IPS-20b (cell line): ENCODE results near the gene NOS2.

Source experiments
- H3K27ac ChIP-seq: one replicate; pipeline ENCODE4 v1.5.1; 2013; ENCODE audit warnings: low read length
- H3K27me3 ChIP-seq: 2 replicates; pipeline ENCODE4 v1.6.1; 2013; ENCODE audit warnings: mild to moderate bottlenecking, low read length, inconsistent platforms; ENCODE audit not compliant: insufficient read depth
- H3K36me3 ChIP-seq: 2 replicates; pipeline ENCODE4 v1.6.1; 2013; ENCODE audit warnings: low read depth, mild to moderate bottlenecking, inconsistent platforms, low read length, moderate library complexity; ENCODE audit not compliant: insufficient read depth
- H3K4me1 ChIP-seq: 2 replicates; pipeline ENCODE4 v1.6.1; 2013; ENCODE audit warnings: mild to moderate bottlenecking, control low read depth, inconsistent platforms, low read length, moderate library complexity; ENCODE audit not compliant: insufficient read depth
- H3K4me3 ChIP-seq: 2 replicates; pipeline ENCODE4 v1.5.1; 2013; ENCODE audit warnings: mild to moderate bottlenecking, low read length, inconsistent platforms
- H3K9ac ChIP-seq: 2 replicates; pipeline ENCODE4 v1.6.1; 2013; ENCODE audit warnings: low read depth, mild to moderate bottlenecking, inconsistent platforms, low read length, moderate library complexity
- H3K9me3 ChIP-seq: 2 replicates; pipeline ENCODE4 v1.6.1; 2013; ENCODE audit warnings: mild to moderate bottlenecking, low read depth, low read length, inconsistent platforms; ENCODE audit not compliant: insufficient read depth

The NOS2 gene

DNA sequence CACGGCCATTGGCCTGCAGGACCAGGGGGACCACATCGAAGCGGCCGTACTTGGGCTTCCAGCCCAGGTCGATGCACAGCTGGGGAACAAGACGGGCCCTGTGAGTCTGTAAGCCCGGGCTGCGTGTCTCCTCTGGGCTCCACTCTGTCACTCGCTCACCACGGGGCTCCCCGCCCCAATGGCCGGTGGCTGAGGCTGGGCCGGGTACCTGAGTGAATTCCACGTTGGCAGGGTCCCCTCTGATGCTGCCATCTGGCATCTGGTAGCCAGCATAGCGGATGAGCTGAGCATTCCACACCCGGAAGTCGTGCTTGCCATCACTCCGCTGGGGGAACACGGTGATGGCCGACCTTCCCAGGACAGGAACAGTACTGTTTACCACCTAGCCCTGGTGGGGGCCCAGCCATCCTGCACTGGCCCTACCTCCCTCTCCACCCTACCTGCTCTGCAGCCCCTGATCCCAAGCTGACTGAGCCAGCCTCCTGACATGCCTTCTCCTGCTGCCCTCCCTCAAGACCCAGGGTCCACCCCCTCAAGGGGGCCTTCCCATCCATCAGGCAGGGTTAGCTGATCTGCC, 19.4 kb downstream of the NOS2 start:
- no peaks in the 10 kb centered on the region for H3K36me3 ChIP-seq
- peaks cover 4% of the 10 kb centered on the region; the same call in 1 of the 2 replicates for H3K4me1 ChIP-seq
- no peak overlapping the region for H3K27ac ChIP-seq
- H3K9me3 ChIP-seq = no peaks in the 10 kb centered on the region
- H3K4me3 ChIP-seq = no peak overlapping the region
- H3K9ac ChIP-seq = no peak overlapping the region
- H3K27me3 ChIP-seq = no peaks in the 10 kb centered on the region

DNA sequence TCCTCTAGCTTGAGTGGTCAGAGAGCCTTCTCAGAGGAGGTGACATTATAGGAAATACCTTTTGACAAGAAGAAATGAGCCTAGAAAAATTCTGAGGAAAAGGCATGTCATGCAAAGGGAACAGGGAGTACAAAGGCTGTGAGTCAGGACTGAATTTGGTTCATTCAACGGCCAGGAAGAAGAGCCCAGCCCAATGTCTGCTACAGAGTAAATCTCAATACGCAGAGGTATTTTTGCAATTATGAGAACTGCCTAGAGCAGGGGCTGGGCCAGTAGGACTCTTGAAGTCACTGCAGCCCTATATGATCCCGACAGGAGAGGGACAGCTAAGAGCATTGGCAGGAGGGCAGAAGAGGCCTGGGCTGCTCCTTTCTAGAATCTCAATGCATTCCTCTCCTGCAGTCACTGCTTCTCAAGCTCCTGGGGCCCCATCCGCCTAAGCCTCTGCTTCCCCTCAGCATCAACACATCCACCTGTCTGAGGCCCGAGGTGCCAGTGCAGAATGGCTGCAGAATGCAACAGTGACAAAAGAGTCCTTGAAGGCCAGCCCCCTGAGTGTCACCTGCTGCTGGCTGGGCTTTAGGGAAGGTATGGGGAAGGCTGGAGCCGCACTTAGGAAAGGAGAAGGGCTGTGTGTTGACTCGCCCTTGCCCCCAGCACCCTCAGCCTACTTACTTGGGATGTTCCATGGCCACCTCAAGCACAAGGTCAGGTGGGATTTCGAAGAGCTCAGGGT, 20.1 kb downstream of the NOS2 start:
- peaks cover 4% of the 10 kb centered on the region; the same call in 1 of the 2 replicates for H3K4me1 ChIP-seq
- no peak overlapping the region for H3K9ac ChIP-seq
- no peak overlapping the region for H3K4me3 ChIP-seq
- no peaks in the 10 kb centered on the region for H3K36me3 ChIP-seq
- H3K9me3 ChIP-seq = no peaks in the 10 kb centered on the region
- H3K27me3 ChIP-seq = no peaks in the 10 kb centered on the region
- H3K27ac ChIP-seq = no peak overlapping the region

DNA sequence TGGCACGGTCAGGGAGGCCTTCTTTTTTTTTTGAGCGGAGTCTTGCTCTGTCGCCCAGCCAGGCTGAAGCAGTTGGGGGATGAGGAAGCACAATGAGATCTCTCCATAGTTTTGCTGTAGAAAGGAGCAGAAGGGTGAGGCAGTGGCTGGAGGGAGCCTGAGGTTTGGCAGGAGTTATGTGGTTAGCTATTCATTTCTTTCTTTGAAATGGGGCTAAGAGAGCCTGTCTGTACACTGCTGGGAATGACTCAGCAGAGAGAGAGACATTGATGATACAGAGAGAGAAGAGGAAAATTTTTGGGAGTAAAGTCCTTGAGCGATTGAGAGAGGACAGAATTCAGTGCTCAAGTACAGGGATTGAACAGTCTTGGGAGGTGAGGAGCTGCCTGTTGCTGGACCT, 22.1 kb downstream of the NOS2 start:
- no peak overlapping the region for H3K9ac ChIP-seq
- H3K36me3 ChIP-seq = no peaks in the 10 kb centered on the region
- H3K9me3 ChIP-seq = no peaks in the 10 kb centered on the region
- peaks cover 4% of the 10 kb centered on the region; the same call in 1 of the 2 replicates for H3K4me1 ChIP-seq
- H3K4me3 ChIP-seq = no peak overlapping the region
- H3K27me3 ChIP-seq = no peaks in the 10 kb centered on the region
- H3K27ac ChIP-seq = no peak overlapping the region

DNA sequence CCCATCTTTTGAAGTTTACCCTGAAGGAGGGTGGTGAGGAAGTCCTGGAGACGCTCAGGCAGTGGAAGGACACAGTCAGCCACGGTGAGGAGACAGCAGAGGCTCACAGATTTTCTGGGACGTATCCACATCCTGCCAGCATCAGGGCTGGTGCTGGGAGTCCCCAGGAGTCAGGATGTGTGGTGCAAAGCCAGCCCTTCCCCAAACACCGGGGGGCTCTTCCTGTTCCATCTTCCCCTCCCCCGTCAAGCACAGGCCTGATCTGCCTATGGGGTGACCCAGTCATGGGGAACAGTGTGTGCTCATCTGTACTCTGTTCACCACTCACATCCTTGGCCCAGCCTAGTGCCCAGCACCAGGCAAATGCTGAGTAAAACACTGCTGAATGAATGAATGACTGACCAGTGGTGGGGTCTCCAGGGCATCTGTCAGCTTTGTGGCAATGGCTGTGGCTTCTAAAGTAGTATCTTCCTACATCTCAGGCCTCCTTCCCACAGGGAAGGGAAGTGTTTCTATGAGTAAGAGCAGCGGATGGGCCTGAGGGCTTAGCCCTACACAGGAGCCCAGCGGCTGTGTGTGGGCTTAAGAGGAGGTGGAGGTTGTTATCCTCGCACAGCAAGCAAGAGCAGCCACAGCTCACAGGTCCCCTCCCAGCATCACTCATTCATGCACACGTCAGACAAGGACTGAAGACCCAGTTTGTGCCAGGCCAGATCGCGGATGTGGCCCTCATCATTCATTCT, 23.3 kb downstream of the NOS2 start:
- no peaks in the 10 kb centered on the region for H3K27me3 ChIP-seq
- no peaks in the 10 kb centered on the region for H3K9me3 ChIP-seq
- no peak overlapping the region for H3K4me3 ChIP-seq
- no peak overlapping the region for H3K27ac ChIP-seq
- peaks cover 7% of the 10 kb centered on the region; the same call in 1 of the 2 replicates for H3K4me1 ChIP-seq
- no peaks in the 10 kb centered on the region for H3K36me3 ChIP-seq
- no peak overlapping the region for H3K9ac ChIP-seq

DNA sequence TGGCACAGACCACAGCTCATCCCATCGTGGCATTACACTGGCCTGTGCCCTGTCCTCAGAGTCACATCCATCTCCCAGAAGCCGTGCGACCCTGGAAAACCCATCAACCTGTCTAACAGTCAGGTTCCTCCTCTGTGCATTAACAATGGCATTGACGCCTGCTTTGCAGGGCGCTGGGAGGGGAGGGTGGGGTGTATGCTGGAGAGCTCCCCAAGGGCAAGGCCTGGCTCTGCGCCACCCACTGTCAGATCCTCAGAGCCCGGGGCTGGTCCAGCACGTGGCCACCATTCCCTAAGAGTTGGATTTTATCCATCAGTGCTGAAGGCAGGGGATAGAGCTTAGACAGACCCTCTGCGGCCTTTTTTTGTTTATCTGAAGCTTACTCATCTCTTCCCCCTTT, 28.7 kb downstream of the NOS2 start:
- Histone ChIP-seq H3K27ac (no peak overlapping the region), H3K27me3 (no peaks in the 10 kb centered on the region)

DNA sequence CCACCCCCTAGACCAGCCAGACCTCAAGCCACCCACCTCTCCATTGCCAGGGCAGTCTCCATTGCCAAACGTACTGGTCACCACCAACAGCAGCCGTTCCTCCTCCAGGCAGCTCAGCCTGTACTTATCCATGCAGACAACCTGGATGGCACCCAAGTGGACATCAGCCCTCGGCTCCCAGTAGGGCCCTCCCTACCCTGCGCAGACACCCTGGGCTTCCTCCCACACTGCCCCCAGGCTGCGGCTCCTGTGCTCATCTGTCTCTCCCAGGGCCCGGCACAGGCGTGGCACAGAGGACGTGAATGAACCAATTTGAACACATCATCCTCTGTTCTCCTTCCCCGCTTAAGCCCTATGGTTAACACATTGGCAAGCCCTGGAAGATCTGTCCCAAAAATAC, 29.5 kb downstream of the NOS2 start:
- Histone ChIP-seq H3K27me3 (no peaks in the 10 kb centered on the region), H3K9me3 (no peaks in the 10 kb centered on the region), H3K4me1 (peaks cover 6% of the 10 kb centered on the region; the same call in 1 of the 2 replicates), H3K36me3 (no peaks in the 10 kb centered on the region), H3K9ac (no peak overlapping the region), H3K27ac (no peak overlapping the region), H3K4me3 (no peak overlapping the region)

More for the DNA sequence above, 28.7 kb downstream of the NOS2 start:
- Histone ChIP-seq H3K36me3 (no peaks in the 10 kb centered on the region), H3K4me1 (peaks cover 6% of the 10 kb centered on the region; the same call in 1 of the 2 replicates), H3K9me3 (no peaks in the 10 kb centered on the region), H3K9ac (no peak overlapping the region), H3K4me3 (no peak overlapping the region)

DNA sequence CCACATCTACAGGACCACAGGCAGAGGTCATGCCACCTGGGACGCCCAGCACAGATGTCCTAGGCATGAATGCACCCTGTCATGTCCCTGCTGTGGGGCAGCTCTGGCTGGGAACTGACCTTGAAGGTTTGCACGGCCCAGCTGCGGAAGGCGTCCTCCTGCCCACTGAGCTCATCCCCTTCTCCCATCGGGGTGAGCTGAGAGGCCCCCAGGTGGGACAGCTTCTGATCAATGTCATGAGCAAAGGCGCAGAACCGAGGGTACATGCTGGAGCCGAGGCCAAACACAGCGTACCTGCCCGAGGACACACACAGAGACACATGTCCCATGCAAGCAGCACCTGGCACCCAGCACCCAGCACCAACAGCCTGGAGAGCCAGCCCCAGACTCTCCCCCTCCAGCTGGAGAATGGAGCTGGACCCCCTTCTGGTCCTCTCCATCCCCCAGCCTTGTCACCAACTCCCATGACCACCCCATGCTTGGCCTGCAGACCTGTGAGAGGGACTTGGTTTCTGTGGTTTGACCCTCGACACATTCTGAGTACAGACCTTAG, 31.4 kb downstream of the NOS2 start:
- no peaks in the 10 kb centered on the region for H3K27me3 ChIP-seq
- no peaks in the 10 kb centered on the region for H3K9me3 ChIP-seq

DNA sequence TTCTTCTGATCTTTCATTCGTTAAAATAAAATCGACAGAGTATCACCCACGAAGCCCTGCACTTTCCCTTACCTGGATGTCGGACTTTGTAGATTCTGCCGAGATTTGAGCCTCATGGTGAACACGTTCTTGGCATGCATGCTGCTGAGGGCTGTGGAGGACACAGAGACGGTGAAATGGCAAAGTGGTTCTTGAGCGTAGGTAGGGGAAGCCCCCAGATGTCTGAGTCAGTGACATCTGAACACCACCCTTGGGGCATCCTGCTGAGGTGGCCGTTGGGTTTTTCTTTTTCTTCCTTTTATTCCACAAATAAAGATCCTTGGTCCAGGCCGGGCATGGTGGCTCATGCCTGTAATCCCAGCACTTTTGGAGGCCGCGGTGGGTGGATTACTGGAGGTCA, 33.9 kb downstream of the NOS2 start:
- Histone ChIP-seq H3K36me3 (no peaks in the 10 kb centered on the region), H3K9me3 (no peaks in the 10 kb centered on the region), H3K27me3 (no peaks in the 10 kb centered on the region), H3K4me1 (no peaks in the 10 kb centered on the region), H3K27ac (no peak overlapping the region), H3K4me3 (no peak overlapping the region), H3K9ac (no peak overlapping the region)

More for the DNA sequence above, 31.4 kb downstream of the NOS2 start:
- H3K27ac ChIP-seq = no peak overlapping the region
- H3K4me3 ChIP-seq = no peak overlapping the region
- no peaks in the 10 kb centered on the region for H3K36me3 ChIP-seq
- H3K4me1 ChIP-seq = peaks cover 6% of the 10 kb centered on the region; the same call in 1 of the 2 replicates
- H3K9ac ChIP-seq = no peak overlapping the region

DNA sequence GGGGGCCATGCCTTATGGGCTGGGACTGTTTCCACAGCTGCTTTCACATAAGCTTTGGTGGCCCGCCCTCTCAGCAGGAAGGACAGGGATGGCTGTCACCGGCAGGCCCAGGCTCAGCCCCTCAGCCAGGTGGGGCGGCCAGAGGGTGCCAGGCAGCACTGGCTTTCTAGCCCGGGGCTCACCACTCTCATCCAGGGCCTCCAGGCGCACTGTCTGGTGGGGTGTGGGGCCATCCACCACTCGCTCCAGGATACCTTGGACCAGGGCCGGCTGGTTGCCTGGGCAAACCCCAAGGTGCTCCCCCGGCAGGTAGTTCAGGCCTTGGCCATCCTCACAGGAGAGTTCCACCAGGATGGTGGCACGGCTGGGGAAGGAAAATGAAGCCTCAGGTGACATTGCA, 35.0 kb downstream of the NOS2 start:
- Histone ChIP-seq H3K9ac (no peak overlapping the region), H3K27ac (no peak overlapping the region), H3K36me3 (no peaks in the 10 kb centered on the region), H3K27me3 (no peaks in the 10 kb centered on the region), H3K4me3 (no peak overlapping the region), H3K9me3 (no peaks in the 10 kb centered on the region), H3K4me1 (no peaks in the 10 kb centered on the region)

DNA sequence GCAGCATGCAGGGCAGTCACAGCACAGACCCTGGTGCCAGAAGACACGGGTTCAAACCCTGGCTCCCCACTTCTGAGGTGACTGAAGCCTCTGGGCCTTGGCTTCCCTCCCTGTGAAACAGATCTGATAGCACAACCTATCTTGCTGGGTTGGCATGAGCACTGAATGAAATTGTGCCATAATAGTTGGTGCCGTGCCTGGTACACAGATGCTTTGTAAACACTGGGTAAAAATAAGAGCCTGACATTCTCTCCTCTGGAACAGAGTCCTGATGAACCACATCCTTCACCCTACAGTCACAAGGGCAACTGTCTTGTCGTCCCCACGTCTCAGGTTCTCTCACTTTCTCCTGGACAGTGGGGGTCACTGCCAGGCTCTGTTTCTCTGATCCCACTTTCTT, 35.7 kb downstream of the NOS2 start:
- Histone ChIP-seq H3K9ac (no peak overlapping the region), H3K4me3 (no peak overlapping the region), H3K4me1 (no peaks in the 10 kb centered on the region), H3K27me3 (no peaks in the 10 kb centered on the region), H3K27ac (no peak overlapping the region), H3K9me3 (no peaks in the 10 kb centered on the region), H3K36me3 (no peaks in the 10 kb centered on the region)

DNA sequence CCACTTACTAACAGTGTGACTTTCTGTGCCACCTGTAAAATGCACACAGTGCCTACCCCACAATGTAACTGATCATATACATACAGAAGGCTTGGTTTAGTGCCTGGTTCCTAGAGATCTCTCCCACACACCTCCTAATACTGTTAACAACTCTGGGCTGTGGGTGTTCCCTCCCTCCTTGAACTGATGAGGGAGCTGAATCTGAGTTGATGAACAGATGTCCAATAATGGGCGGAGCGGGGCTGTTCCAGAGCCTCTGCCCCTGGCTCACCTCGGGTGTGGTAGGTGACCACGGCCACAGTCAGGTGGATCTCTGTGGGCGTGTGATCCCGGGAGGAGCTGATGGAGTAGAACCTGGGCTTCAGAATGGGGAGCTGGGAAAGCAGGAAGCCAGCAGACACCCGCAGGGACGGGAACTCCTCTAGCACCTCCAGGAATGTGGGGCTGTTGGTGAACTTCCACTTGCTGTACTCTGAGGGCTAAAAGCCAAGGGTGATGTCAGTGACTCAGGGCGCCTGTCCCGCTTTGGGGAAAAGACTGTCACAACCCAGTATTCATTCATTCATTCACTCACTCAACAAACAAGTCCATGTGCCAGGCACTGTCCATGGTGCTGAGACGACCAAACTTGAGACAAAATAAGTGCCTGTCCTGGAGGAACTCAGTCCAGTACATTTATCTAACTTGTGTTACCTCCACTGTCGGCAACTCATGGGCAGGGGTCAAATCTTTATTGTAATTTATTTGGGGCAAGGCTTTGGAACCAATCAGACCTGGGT, 37.6 kb downstream of the NOS2 start:
- no peak overlapping the region for H3K27ac ChIP-seq
- H3K4me1 ChIP-seq = no peaks in the 10 kb centered on the region
- no peak overlapping the region for H3K4me3 ChIP-seq
- H3K27me3 ChIP-seq = no peaks in the 10 kb centered on the region
- no peaks in the 10 kb centered on the region for H3K9me3 ChIP-seq
- H3K9ac ChIP-seq = no peak overlapping the region
- H3K36me3 ChIP-seq = no peaks in the 10 kb centered on the region
